Vagina (tissue), 2 donors: ENCODE data around the gene COL27A1.

Experiments
- CTCF ChIP-seq, 3 experiments: fragments of 450-650 bp in 2 of 3; fragments of 200-600 bp in 1 of 3; sonication (generic) in 1 of 3; IDR thresholded peaks; one replicate each; pipeline ENCODE4 v1.5.1; 2017 to 2019; ENCODE audit warnings: antibody characterized with exemption in 3 of 3, mild to moderate bottlenecking in 2 of 3, moderate library complexity in 2 of 3
- POLR2A ChIP-seq, 2 donors: fragments of 450-650 bp; IDR thresholded peaks; one replicate each; pipeline ENCODE4 v1.6.1; 2017; ENCODE audit warnings: antibody characterized with exemption in 2 of 2, mild to moderate bottlenecking in 2 of 2, moderate library complexity in 2 of 2

- TF ChIP-seq CTCF (IDR thresholded peaks at IDR 0.05), result no peak
- no peak for TF ChIP-seq POLR2A (IDR thresholded peaks at IDR 0.05)
Measured at GRCh38 chr9:114189823-114190562, 34.7 kb downstream of the COL27A1 start.
